Liver (tissue), 9 donors: ENCODE data around the gene BCAT1. TPM values are rescaled to one million over a fixed set of nuclear protein-coding genes. Genes with fewer than 3 reads are reported as not detected.
A peak's percentile ranks its signal among the peaks of the same experiment; 100 is the strongest.

Source experiments
- DNase-seq: peaks from one replicate; pipeline ENCODE4 v3.0.0-alpha.2; 2017; ENCODE audit warnings: low spot score
- H3K27ac ChIP-seq, 2 donors: one replicate each; pipeline ENCODE4 v1.7.0; 2013; ENCODE audit warnings: inconsistent platforms in 2 of 2, low read length in 2 of 2, control low read depth in 1 of 2, low read depth in 1 of 2, mild to moderate bottlenecking in 1 of 2
- H3K27me3 ChIP-seq, 4 donors: one replicate each; pipeline versions ENCODE4 v1.6.1 to v1.7.0; 2013; ENCODE audit warnings: low read length in 3 of 4, inconsistent platforms in 1 of 4, mild to moderate bottlenecking in 1 of 4, moderate library complexity in 1 of 4; ENCODE audit not compliant: control insufficient read depth in 4 of 4, insufficient read depth in 4 of 4
- H3K36me3 ChIP-seq, 4 donors: one replicate each; pipeline versions ENCODE4 v1.6.1 to v1.7.0; 2013; ENCODE audit warnings: low read length in 3 of 4, mild to moderate bottlenecking in 3 of 4, low read depth in 1 of 4, moderate library complexity in 1 of 4; ENCODE audit not compliant: control insufficient read depth in 4 of 4, insufficient read depth in 3 of 4
- H3K4me1 ChIP-seq, 4 donors: one replicate each; pipeline versions ENCODE4 v1.6.1 to v1.7.0; 2013; ENCODE audit warnings: low read length in 3 of 4, mild to moderate bottlenecking in 3 of 4, moderate library complexity in 1 of 4; ENCODE audit not compliant: control insufficient read depth in 4 of 4, insufficient read depth in 4 of 4
- H3K4me3 ChIP-seq, 3 donors: one replicate each; pipeline versions ENCODE4 v1.6.1 to v1.7.0; 2013; ENCODE audit warnings: low read length in 3 of 3, control low read depth in 1 of 3, low read depth in 1 of 3, mild to moderate bottlenecking in 1 of 3
- H3K9ac ChIP-seq, 2 donors: one replicate each; pipeline ENCODE4 v1.7.0; 2013; ENCODE audit warnings: low read length in 2 of 2, mild to moderate bottlenecking in 2 of 2, moderate library complexity in 2 of 2, control low read depth in 1 of 2, low read depth in 1 of 2
- H3K9me3 ChIP-seq, 4 donors: one replicate each; pipeline versions ENCODE4 v1.6.1 to v1.7.0; 2013; ENCODE audit warnings: low read length in 3 of 4; ENCODE audit not compliant: control insufficient read depth in 4 of 4
- ATF3 ChIP-seq: IDR thresholded peaks from 2 replicates; pipeline ENCODE4 v1.6.1; 2016; ENCODE audit warnings: antibody characterized with exemption
- CTCF ChIP-seq: fragments of 150-350 bp; IDR thresholded peaks from 2 replicates; pipeline ENCODE4 v1.5.1; 2017; ENCODE audit warnings: improper control_type of control experiment, low read depth, low read length; ENCODE audit not compliant: missing input control
- EGR1 ChIP-seq, 2 donors: IDR thresholded peaks; 2 replicates each; pipeline ENCODE4 v1.6.1; 2016 to 2018; ENCODE audit warnings: antibody characterized with exemption in 2 of 2, low read depth in 2 of 2
- FOXA1 ChIP-seq: IDR thresholded peaks from 2 replicates; pipeline ENCODE4 v1.6.1; 2016; ENCODE audit warnings: antibody characterized with exemption
- FOXA2 ChIP-seq: IDR thresholded peaks from 2 replicates; pipeline ENCODE4 v1.6.1; 2016; ENCODE audit warnings: antibody characterized with exemption
- HNF4A ChIP-seq, 2 donors: conservative IDR thresholded peaks; 2 replicates each; pipeline ENCODE4 v1.6.1; 2016; ENCODE audit warnings: antibody characterized with exemption in 2 of 2, mild to moderate bottlenecking in 2 of 2
- HNF4G ChIP-seq: IDR thresholded peaks from 2 replicates; pipeline ENCODE4 v1.6.1; 2016; ENCODE audit warnings: antibody characterized with exemption
- JUND ChIP-seq, 2 donors: IDR thresholded peaks; 2 replicates each; pipeline ENCODE4 v1.6.1; 2016; ENCODE audit warnings: antibody characterized with exemption in 2 of 2
- MAX ChIP-seq: IDR thresholded peaks from 2 replicates; pipeline ENCODE4 v1.6.1; 2016; ENCODE audit warnings: antibody characterized with exemption
- RAD21 ChIP-seq, 2 donors: IDR thresholded peaks; 2 replicates each; pipeline ENCODE4 v1.6.1; 2016; ENCODE audit warnings: antibody characterized with exemption in 2 of 2, mild to moderate bottlenecking in 2 of 2
- RXRA ChIP-seq, 2 donors: IDR thresholded peaks; 2 replicates each; pipeline ENCODE4 v1.6.1; 2017 to 2018; ENCODE audit warnings: antibody characterized with exemption in 2 of 2, mild to moderate bottlenecking in 1 of 2
- TAF1 ChIP-seq: conservative IDR thresholded peaks from 2 replicates; pipeline ENCODE4 v1.6.1; 2016; ENCODE audit warnings: antibody characterized with exemption, mild to moderate bottlenecking
- YY1 ChIP-seq: IDR thresholded peaks from 2 replicates; pipeline ENCODE4 v1.6.1; 2016; ENCODE audit warnings: antibody characterized with exemption, mild to moderate bottlenecking
- ZBTB33 ChIP-seq: IDR thresholded peaks from 2 replicates; pipeline ENCODE4 v1.6.1; 2016; ENCODE audit warnings: antibody characterized with exemption
- whole genome bisulfite sequencing: extraction: QIAGEN DNeasy Blood & Tissue Kit; methylation state at CpG from one replicate; pipeline ENCODE4 v1.1.7; 2013; 5-methylcytosine and 5-hydroxymethylcytosine counted together
- polyA plus RNA-seq, 2 donors: library from polyadenylated mRNA; stranded (reverse) in 1 of 2; unstranded in 1 of 2; fragments of 200-250 nt in 1 of 2; fragments of >200 nt in 1 of 2; fragmentation: Nextera tagmentation in 1 of 2; extraction: Ambion mirVana in 1 of 2; gene quantifications; one replicate each; pipeline versions ENCODE4 v1.2.1 to v1.2.3, GENCODE V29; 2013 to 2015
- total RNA-seq, 2 donors: library from RNA; depleted of rRNA; stranded (reverse); fragments of >200 nt; gene quantifications; one replicate each; pipeline ENCODE4 v1.2.3, GENCODE V29; 2014
- donor health status: healthy.
- donor health status: healthy.
- donor health status: healthy.
- donor health status: healthy.
- donor health status: healthy.

Gene BCAT1
- total and polyA plus RNA-seq, 4 donors = 0.14 to 10.0 (median 0.85) TPM

GRCh38 chr12:24780697-24781368 lies 168.1 kb downstream of the BCAT1 start:
- H3K4me3 ChIP-seq = no peak overlapping the region
- no peaks in the 10 kb centered on the region for H3K4me1 ChIP-seq
- no peaks in the 10 kb centered on the region for H3K9me3 ChIP-seq
- peak; percentile 24 to 32 for TF ChIP-seq RAD21 (IDR thresholded peaks at IDR 0.05)
- no peak for TF ChIP-seq MAX
- no peak for TF ChIP-seq TAF1
- TF ChIP-seq HNF4G = no peak
- no peak for TF ChIP-seq EGR1 (IDR thresholded peaks at IDR 0.05; ENCODE audit: low read depth in 2 of 2)
- no peak for DNase-seq
- 59% methylated on average over 5 of the region's 5 CpGs for whole genome bisulfite sequencing
- H3K36me3 ChIP-seq = no peaks in the 10 kb centered on the region
- H3K27me3 ChIP-seq = peaks cover 0 to 5% (median 0%) of the 10 kb centered on the region in 4 donors
- no peak overlapping the region for H3K9ac ChIP-seq
- H3K27ac ChIP-seq = no peak overlapping the region

GRCh38 chr12:24778486-24779304 lies 170.2 kb downstream of the BCAT1 start:
- Histone ChIP-seq H3K9ac (no peak overlapping the region), H3K9me3 (no peaks in the 10 kb centered on the region), H3K4me3 (no peak overlapping the region), H3K36me3 (no peaks in the 10 kb centered on the region), H3K27ac (no peak overlapping the region), H3K27me3 (peaks cover 0 to 5% (median 0%) of the 10 kb centered on the region in 4 donors), H3K4me1 (no peaks in the 10 kb centered on the region)
- TF ChIP-seq RXRA (IDR thresholded peaks at IDR 0.05) (no peak), CTCF (peak; percentile 35), FOXA1 (no peak), MAX (no peak), ATF3 (no peak), TAF1 (no peak), RAD21 (IDR thresholded peaks at IDR 0.05) (peak; percentile 75 to 79), FOXA2 (no peak)
- 50% methylated on average over 4 of the region's 4 CpGs for WGBS
- no peak for DNase-seq

GRCh38 chr12:24777359-24777758 lies 171.5 kb downstream of the BCAT1 start:
- H3K9ac ChIP-seq = no peak overlapping the region
- no peak overlapping the region for H3K4me3 ChIP-seq
- DNase-seq = no peak
- 80% methylated on average over 8 of the region's 8 CpGs for WGBS
- H3K36me3 ChIP-seq = no peaks in the 10 kb centered on the region
- H3K27me3 ChIP-seq = peaks cover 0 to 5% (median 0%) of the 10 kb centered on the region in 4 donors
- H3K4me1 ChIP-seq = no peaks in the 10 kb centered on the region
- H3K27ac ChIP-seq = no peak overlapping the region
- H3K9me3 ChIP-seq = no peaks in the 10 kb centered on the region
- TF ChIP-seq RAD21 (IDR thresholded peaks at IDR 0.05) = no peak
- TF ChIP-seq YY1 = no peak
- TF ChIP-seq HNF4G = no peak
- no peak for TF ChIP-seq ATF3
- TF ChIP-seq MAX = no peak
- TF ChIP-seq RXRA (IDR thresholded peaks at IDR 0.05) = no peak
- TF ChIP-seq EGR1 (IDR thresholded peaks at IDR 0.05; ENCODE audit: low read depth in 2 of 2) = no peak
- TF ChIP-seq ZBTB33 = no peak
- no peak for TF ChIP-seq CTCF
- no peak for TF ChIP-seq HNF4A (conservative IDR thresholded peaks at IDR 0.05)
- no peak for TF ChIP-seq TAF1
- no peak for TF ChIP-seq FOXA1
- no peak for TF ChIP-seq JUND (IDR thresholded peaks at IDR 0.05)
